Measurements from ENCODE around the gene HADHB.
"Not testable (repeated sequence)": the region's sequence is repeated elsewhere in the genome, so short reads cannot be mapped to it uniquely, and the experiment has no call there.

The HADHB gene

GRCh38 chr2:26241928-26242436, 2.8 kb upstream of the HADHB start:
- no peak for DNase-seq
- in situ Hi-C loops (cut with HindIII; ENCODE audit: low pct_ligation_motif_present, low pct_unique_long_range_greater_than_20kb, low sequenced_read_pairs), result no loop called here

- peak; percentile 30 for DNase-seq
- in situ Hi-C loops (cut with HindIII; ENCODE audit: low pct_ligation_motif_present, low pct_unique_long_range_greater_than_20kb, low sequenced_read_pairs), result no loop called here
These were observed 1.1 kb upstream of the HADHB start for GRCh38 chr2:26243470-26244308.

- in situ Hi-C loops (cut with HindIII; ENCODE audit: low pct_ligation_motif_present, low pct_unique_long_range_greater_than_20kb, low sequenced_read_pairs), result no loop called here
- DNase-seq, result peak; percentile 49
These were observed 543 bp downstream of the HADHB start for GRCh38 chr2:26245231-26245732.

GRCh38 chr2:26245810-26246209, 1.1 kb downstream of the HADHB start:
- in situ Hi-C loops (cut with HindIII; ENCODE audit: low pct_ligation_motif_present, low pct_unique_long_range_greater_than_20kb, low sequenced_read_pairs), result no loop called here
- peak; percentile 41 for DNase-seq

- in situ Hi-C loops (cut with HindIII; ENCODE audit: low pct_ligation_motif_present, low pct_unique_long_range_greater_than_20kb, low sequenced_read_pairs), result no loop called here
- peak; percentile 8 for DNase-seq
These were observed 2.1 kb downstream of the HADHB start for GRCh38 chr2:26246818-26247217.

- no peak for DNase-seq
- in situ Hi-C loops (cut with HindIII; ENCODE audit: low pct_ligation_motif_present, low pct_unique_long_range_greater_than_20kb, low sequenced_read_pairs), result no loop called here
These were observed 4.9 kb downstream of the HADHB start for GRCh38 chr2:26249625-26250024.

- in situ Hi-C loops (cut with HindIII; ENCODE audit: low pct_ligation_motif_present, low pct_unique_long_range_greater_than_20kb, low sequenced_read_pairs), result no loop called here
- DNase-seq, result no peak
These were observed 7.2 kb downstream of the HADHB start for GRCh38 chr2:26251893-26252292.

GRCh38 chr2:26255759-26256384, 11.1 kb downstream of the HADHB start:
- in situ Hi-C loops (cut with HindIII; ENCODE audit: low pct_ligation_motif_present, low pct_unique_long_range_greater_than_20kb, low sequenced_read_pairs), result no loop called here
- DNase-seq, result no peak

- DNase-seq; in situ Hi-C loops (cut with HindIII; ENCODE audit: low pct_ligation_motif_present, low pct_unique_long_range_greater_than_20kb, low sequenced_read_pairs): not testable (repeated sequence)
These were observed 14.1 kb downstream of the HADHB start for GRCh38 chr2:26258836-26259235.

GRCh38 chr2:26268213-26268612, 23.5 kb downstream of the HADHB start:
- DNase-seq, result no peak
- in situ Hi-C loops (cut with HindIII; ENCODE audit: low pct_ligation_motif_present, low pct_unique_long_range_greater_than_20kb, low sequenced_read_pairs), result no loop called here

GRCh38 chr2:26268670-26269385, 24.1 kb downstream of the HADHB start:
- in situ Hi-C loops (cut with HindIII; ENCODE audit: low pct_ligation_motif_present, low pct_unique_long_range_greater_than_20kb, low sequenced_read_pairs); DNase-seq: not testable (repeated sequence)

- in situ Hi-C loops (cut with HindIII; ENCODE audit: low pct_ligation_motif_present, low pct_unique_long_range_greater_than_20kb, low sequenced_read_pairs), result no loop called here
- DNase-seq, result no peak
These were observed 24.9 kb downstream of the HADHB start for GRCh38 chr2:26269571-26270158.

GRCh38 chr2:26270373-26270772, 25.6 kb downstream of the HADHB start:
- in situ Hi-C loops (cut with HindIII; ENCODE audit: low pct_ligation_motif_present, low pct_unique_long_range_greater_than_20kb, low sequenced_read_pairs), result no loop called here
- no peak for DNase-seq

GRCh38 chr2:26273501-26273900, 28.8 kb downstream of the HADHB start:
- DNase-seq, result no peak
- in situ Hi-C loops (cut with HindIII; ENCODE audit: low pct_ligation_motif_present, low pct_unique_long_range_greater_than_20kb, low sequenced_read_pairs), result no loop called here

- in situ Hi-C loops (cut with HindIII; ENCODE audit: low pct_ligation_motif_present, low pct_unique_long_range_greater_than_20kb, low sequenced_read_pairs), result no loop called here
- DNase-seq, result no peak
These were observed 29.4 kb downstream of the HADHB start for GRCh38 chr2:26274058-26274613.

GRCh38 chr2:26276484-26277227, 31.9 kb downstream of the HADHB start:
- no peak for DNase-seq
- in situ Hi-C loops (cut with HindIII; ENCODE audit: low pct_ligation_motif_present, low pct_unique_long_range_greater_than_20kb, low sequenced_read_pairs), result no loop called here

GRCh38 chr2:26279886-26280285, 35.1 kb downstream of the HADHB start:
- no peak for DNase-seq
- in situ Hi-C loops (cut with HindIII; ENCODE audit: low pct_ligation_motif_present, low pct_unique_long_range_greater_than_20kb, low sequenced_read_pairs), result no loop called here

- in situ Hi-C loops (cut with HindIII; ENCODE audit: low pct_ligation_motif_present, low pct_unique_long_range_greater_than_20kb, low sequenced_read_pairs), result no loop called here
- DNase-seq, result no peak
These were observed 36.5 kb downstream of the HADHB start for GRCh38 chr2:26281226-26281625.

All from ACHN (cell line).